Smooth muscle cell of the umbilical artery (primary cell): Measurements from ENCODE around the gene RAD9B. TPM values are rescaled to one million over a fixed set of nuclear protein-coding genes. Genes with fewer than 3 reads are reported as not detected.

Experiments
- total RNA-seq: library from RNA; depleted of rRNA; stranded (reverse); fragments of >200 nt; gene quantifications from 2 replicates; pipeline ENCODE4 v1.2.3, GENCODE V29; 2014

Gene RAD9B
- total RNA-seq = under 0.01 and 0.78 TPM in 2 replicates

GRCh38 chr12:110501752-110502738 lies at the start of gene RAD9B, which contains the start of gene VPS29:
TSS of gene RAD9B (plus strand) at chr12:110502331. CDS start at chr12:110502338, 7 bp downstream.
TSS of gene VPS29 (minus strand) at chr12:110502111. CDS start at chr12:110502051, 60 bp downstream.

GRCh38 chr12:110468214-110469048 lies 33.7 kb upstream of the RAD9B start, which contains the start of the genes FAM216A and GPN3:
TSS of gene FAM216A (plus strand) at chr12:110468845. CDS start at chr12:110468876, 31 bp downstream.
TSS of gene GPN3 (minus strand) at chr12:110468257. CDS start at chr12:110468203, 54 bp downstream.

Other genes starting within 250 kb of the RAD9B start
- gene ATP2A2, start 221.1 kb upstream of the RAD9B start, total RNA-seq = 175 and 264 TPM in 2 replicates
- gene ANAPC7, start 98.6 kb upstream of the RAD9B start, total RNA-seq = 38.3 and 94.9 TPM in 2 replicates
- gene ARPC3, start 52.0 kb upstream of the RAD9B start, total RNA-seq = 271 and 280 TPM in 2 replicates
- gene GPN3, start 34.1 kb upstream of the RAD9B start, total RNA-seq = 14.0 and 19.1 TPM in 2 replicates
- gene FAM216A, start 33.5 kb upstream of the RAD9B start, total RNA-seq = 14.6 and 16.6 TPM in 2 replicates
- gene VPS29, start 220 bp upstream of the RAD9B start, total RNA-seq = 46.8 and 51.7 TPM in 2 replicates
- gene PPTC7, start 81.0 kb downstream of the RAD9B start, total RNA-seq = 6.2 and 10.4 TPM in 2 replicates
- gene TCTN1, start 111.8 kb downstream of the RAD9B start, total RNA-seq = 22.9 and 24.9 TPM in 2 replicates
- 2.7 and 3.6 TPM in 2 replicates for gene HVCN1, start 186.8 kb downstream of the RAD9B start, total RNA-seq
- gene PPP1CC, start 240.6 kb downstream of the RAD9B start, total RNA-seq = 72.2 and 93.4 TPM in 2 replicates